ENCODE data around the gene VWA8.
"Not testable (repeated sequence)": the region's sequence is repeated elsewhere in the genome, so short reads cannot be mapped to it uniquely, and the experiment has no call there.

VWA8 gene

DNA sequence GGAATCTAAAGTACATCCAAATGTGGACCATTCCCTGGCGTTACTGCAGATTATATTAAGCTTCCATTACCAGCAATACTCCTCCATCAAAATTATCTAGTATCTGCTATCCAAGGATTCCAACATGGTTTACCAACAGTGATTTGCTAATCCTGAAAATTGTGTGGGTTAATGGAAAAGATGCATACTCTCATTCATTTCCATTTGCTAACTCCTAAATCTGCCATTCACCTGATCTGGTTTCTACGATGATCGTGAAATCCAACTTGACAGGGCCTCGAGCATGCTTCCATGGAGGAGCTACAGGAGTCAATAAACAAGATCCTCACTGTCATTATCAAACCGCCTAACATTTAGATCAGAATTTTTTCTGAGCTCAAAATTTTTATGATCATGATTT, 382.5 kb downstream of the VWA8 start:
- no peak for DNase-seq

DNA sequence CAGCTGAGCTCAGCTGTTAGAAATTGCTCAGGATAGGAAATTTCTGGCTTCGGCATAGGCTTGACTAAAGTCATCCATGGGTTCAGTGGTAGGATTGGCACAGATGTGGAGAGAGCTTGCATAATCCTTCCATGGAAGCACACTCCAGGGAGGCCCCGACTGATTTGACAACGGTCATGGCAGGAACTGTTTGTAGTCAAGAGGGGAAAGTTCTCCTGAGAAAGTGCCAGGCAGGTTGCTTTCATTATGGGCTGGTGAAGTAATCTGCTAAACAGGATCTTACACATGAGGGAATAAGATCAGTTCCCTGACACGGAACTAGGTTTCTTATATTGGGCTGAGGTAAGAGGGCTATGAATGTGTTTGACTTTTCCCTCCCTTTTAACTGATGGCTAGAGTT, 383.5 kb downstream of the VWA8 start:
- no peak for DNase-seq

DNA sequence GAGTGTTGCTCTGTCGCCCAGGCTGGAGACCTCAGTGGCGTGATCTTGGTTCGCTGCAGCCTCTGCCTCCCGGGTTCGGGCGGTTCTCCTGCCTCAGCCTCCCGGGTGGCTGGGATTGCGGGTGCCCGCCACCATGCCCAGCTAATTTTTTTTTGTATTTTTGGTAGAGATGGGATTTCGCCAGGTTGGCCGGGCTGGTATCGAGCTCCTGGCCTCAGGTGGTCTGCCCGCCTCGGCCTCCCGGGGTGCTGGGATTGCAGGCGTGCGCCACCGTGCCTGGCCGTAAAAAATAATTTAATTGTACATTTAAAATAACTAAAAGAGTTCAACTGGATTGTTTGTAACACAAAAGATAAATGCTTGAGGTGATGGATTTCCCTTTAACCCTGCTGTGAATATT, 387.3 kb downstream of the VWA8 start:
- DNase-seq = not testable (repeated sequence)

DNA sequence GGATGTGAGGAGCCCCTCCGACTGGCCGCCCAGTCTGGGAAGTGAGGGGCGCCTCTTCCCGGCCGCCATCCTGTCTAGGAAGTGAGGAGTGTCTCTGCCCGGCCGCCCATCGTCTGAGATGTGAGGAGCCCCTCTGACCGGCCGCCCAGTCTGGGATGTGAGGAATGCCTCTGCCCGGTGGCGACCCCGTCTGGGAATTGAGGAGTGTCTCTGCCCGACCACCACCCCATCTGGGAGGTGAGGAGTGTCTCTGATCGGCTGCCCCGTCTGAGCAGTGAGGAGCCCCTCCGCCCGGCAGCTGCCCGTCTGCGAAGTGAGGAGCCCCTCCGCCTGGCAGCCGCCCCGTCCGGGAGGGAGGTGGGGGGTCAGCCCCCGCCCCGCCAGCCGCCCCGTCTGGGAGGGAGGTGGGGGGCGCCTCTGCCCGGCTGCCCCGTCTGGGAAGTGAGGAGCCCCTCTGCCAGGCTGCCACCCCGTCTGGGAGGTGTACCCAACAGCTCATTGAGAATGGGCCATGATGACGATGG, 389.0 kb downstream of the VWA8 start:
- not testable (repeated sequence) for DNase-seq

DNA sequence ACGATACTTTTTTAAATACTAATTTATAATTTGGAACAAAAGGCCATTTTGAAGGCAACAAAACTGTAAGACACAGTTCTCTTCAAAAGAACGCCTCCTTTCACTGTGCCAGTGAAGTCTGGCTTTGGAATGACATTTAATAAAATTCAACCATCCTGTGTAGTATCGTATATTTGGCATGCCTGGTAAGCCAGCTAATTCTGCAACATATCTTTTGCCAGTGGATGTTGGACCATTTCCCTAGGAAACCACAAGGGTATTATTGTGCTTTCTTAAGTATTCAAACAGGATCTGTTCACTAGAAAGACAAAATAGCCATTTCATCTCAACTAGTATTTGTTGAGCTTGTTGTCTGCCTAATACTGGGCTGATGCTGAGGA, 391.9 kb downstream of the VWA8 start:
- DNase-seq = peak in 1 of 14 donors; percentile 6

GRCh38 chr13:41568143-41568971, 392.6 kb downstream of the VWA8 start:
- DNase-seq = no peak

DNA sequence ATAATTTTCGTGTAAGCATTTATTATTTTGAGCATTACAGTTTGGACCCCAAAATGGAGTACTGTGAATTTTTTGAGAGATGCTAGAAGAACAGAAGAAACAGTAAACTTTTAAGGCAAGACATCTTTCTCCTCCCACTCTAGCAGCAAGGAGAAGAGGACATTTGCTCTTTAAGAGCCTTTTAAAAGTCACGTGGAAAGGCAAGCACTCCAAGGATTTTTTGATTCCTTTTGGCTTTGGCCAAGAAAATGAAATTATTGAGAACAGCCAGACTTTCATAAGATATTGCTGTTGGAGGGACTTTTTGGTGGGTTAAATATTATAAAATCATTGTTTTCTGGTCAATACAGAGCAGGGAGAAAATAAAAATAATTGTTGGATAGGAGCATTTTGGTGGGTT, 393.5 kb downstream of the VWA8 start:
- no peak for DNase-seq

DNA sequence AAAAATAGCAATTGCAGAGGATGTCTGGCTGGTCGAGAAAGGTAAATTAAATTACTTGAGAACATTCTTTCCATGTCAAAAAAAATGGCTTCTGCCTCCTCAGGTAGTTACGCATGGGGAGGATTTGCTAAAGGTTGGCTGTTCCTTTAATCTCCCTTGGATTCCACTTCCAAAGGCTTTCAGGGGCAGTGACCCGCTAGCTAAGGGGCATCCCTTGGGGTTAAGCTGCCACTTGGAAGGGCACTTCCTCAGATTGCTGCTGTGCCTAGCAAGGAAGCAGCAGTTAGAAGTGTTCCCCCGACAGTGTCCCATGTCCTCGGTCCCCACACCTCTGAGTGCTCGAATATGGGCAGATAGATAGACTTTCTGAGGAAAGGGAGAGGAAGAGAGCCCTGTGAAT, 395.1 kb downstream of the VWA8 start:
- peak in 1 of 14 donors; percentile 63 for DNase-seq

DNA sequence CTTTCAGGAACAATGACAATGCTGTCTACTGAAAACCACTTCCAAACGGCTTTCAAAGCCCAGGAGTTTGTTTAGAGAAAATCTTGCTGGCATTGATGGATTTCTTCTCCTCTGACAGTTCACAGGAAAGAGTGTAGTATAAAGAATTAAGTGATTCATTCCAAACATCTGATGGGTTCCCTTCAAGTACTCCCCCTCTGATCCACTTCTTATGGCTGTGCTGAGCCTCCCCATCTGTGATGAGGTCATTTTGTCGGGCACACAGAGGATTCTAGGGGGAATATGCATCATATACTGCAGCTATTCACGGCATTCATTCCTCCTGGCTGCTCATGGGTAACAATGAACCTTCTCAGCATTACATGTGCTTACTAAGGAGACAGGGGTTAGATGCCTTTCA, 395.7 kb downstream of the VWA8 start:
- peak in 3 of 14 donors; percentile 50 to 53 (median 52) for DNase-seq

DNA sequence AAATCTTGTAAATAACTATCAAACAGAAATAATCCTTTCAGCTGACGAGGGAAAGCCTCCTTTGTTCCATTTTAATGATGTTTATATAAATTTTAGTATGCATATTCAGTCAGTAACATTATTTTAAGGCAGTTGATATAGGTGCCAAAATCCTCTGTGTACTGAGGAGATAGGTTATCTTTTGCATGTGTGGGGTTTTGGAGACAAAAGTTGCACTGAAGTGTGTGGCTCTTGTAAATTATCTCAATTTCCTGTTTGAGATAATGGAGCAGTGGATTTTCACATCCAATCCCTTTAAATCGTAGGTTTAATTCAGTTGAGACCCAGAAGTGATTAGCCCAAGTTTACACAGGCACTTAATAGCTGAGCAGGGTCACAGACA, 396.9 kb downstream of the VWA8 start:
- no peak for DNase-seq

DNA sequence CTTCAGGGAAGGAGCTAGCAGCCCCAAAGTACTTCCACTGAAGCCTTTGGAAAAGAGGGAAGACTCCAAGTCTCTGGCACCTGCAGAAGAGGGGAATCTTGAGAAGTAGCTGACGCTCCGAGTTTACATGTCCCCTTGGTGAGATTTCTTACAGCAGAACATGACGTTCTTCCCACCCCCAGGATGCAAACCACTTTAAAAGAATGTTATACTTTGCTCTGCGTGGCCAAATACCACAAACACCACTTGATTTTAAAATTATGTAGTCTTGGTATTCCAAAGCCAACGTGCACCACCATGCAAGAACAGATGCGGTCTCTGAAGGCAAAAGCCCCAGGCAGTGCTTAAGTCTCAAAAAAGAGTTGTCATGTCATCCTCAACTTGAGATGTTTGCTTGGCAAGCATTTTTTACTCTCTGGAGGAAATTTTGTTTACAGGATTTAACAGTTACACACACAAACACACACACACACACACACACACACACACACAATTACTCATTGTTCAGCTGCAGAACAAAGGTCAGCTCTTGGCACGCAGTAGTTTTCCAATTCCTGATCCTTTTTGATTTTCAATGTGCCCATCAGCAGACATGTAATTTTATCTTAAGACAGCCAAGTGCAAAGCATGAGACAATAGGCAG, 397.4 kb downstream of the VWA8 start:
- DNase-seq = peak in 3 of 14 donors; percentile 26 to 48 (median 38)

DNA sequence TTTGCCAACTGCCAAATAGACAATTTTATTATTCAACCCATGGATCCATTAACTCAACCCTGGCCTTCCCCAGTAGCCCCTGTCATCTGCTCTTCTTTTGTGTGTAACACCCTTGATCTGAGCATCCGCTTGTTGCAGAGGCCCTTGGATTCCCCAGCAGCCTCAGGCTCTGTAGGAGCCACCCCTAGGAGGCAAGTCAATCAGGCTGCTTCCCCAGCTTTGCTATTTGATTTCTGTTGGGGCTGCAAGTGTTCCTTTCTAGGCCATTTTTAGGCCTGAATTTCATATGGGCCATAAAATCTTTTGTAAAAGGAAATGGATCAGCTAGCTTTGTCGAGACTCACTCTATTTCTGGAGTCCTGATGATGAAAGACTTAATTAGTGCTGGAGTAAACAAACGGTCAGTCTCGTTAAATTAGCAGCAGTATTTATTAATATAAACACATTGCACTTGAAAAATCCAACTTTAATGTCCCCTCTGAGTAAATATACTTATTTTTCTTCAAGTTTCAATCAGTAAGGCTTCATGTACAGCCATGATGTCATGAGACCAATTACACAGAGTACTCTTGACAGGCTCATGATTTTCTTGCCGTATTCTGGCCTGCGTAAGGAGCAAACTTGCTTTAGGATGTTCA, 398.2 kb downstream of the VWA8 start:
- peak in 4 of 14 donors; percentile 34 to 76 (median 44) for DNase-seq

GRCh38 chr13:41562083-41562482, 398.8 kb downstream of the VWA8 start:
- DNase-seq = peak in 13 of 14 donors; percentile 25 to 86 (median 72)

- DNase-seq = no peak
Observed at GRCh38 chr13:41561170-41561569, 399.7 kb downstream of the VWA8 start.

- no peak for DNase-seq
Observed at GRCh38 chr13:41558781-41559560, 401.9 kb downstream of the VWA8 start.

GRCh38 chr13:41557719-41558118, 403.2 kb downstream of the VWA8 start:
- no peak for DNase-seq

GRCh38 chr13:41554626-41555386, 406.1 kb downstream of the VWA8 start:
- DNase-seq = no peak

DNA sequence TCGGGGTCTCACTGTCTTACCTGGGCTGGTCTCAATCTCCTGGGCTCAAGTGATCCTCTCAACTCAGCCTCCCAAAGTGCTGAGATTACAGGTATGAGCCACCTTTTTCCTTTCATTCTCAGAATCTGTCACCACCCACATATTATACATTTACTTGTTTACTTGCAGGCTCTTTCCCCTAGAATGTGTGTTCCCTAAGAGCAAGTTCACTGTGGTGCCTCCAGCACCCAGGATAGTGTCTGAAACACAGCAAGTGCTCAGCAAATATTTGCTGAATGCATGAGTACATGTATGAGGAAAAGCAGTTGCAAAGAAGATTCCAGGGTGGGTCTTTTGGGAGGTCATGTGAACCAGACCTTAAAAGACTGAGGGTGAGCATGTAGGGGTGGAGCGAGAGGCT, 406.7 kb downstream of the VWA8 start:
- DNase-seq = no peak

- no peak for DNase-seq
Observed at GRCh38 chr13:41552031-41552430, 408.9 kb downstream of the VWA8 start.

- DNase-seq = no peak
Observed at GRCh38 chr13:41550276-41550675, 410.6 kb downstream of the VWA8 start.

DNA sequence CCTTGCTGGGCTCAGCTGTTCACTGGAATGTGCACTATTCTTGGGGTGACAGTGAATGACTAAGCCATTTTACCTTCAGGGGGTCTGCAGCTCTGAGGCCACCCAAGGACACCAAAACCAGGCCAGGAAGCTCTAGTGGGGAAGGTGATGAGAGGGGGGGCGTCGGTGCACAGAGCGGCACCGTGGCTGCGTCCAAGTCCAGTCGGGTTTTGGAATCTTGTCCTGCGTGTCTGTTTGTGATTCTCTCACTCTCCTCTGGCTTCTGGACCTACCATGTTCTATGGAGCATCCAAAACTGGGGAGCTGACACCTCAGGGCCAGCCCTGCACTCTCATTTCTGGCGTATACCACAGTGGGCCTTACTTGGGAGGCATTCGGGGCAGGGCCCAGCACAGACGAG, 411.4 kb downstream of the VWA8 start:
- DNase-seq = no peak

GRCh38 chr13:41548910-41549309, 412.0 kb downstream of the VWA8 start:
- peak in 1 of 14 donors; percentile 43 for DNase-seq
